Pancreas (tissue), 10 donors: ENCODE data around the gene MCM3. TPM values are rescaled to one million over a fixed set of nuclear protein-coding genes. Genes with fewer than 3 reads are reported as not detected.
A peak's percentile ranks its signal among the peaks of the same experiment; 100 is the strongest.

Source experiments
- ATAC-seq, 4 donors: fragments of 200-7000 bp; cut with Tn5 transposase; one replicate each; pipeline versions ENCODE4 v1.8.0 to v1.9.1; 2020; ENCODE audit warnings: mild to moderate bottlenecking in 4 of 4, moderate library complexity in 4 of 4
- DNase-seq, 6 donors: peaks; one replicate each; pipeline ENCODE4 v3.0.0-alpha.2; 2020
- FAIRE-seq: peaks from 2 replicates; lab custom pipeline; 2012; peaks lifted over from hg19 to GRCh38; lab: Jason Lieb, UNC
- H3K27ac ChIP-seq, 4 donors: fragments of 200-600 bp; sonication (generic); 1 replicate in 3 of 4; 2 replicates in 1 of 4; pipeline versions ENCODE4 v1.5.0 to v1.8.0; 2020
- H3K27me3 ChIP-seq, 4 donors: fragments of 200-600 bp; one replicate each; pipeline ENCODE4 v1.8.0; 2021
- H3K36me3 ChIP-seq, 3 donors: fragments of 200-600 bp; sonication (generic) in 1 of 3; one replicate each; pipeline versions ENCODE4 v1.5.0 to v1.8.0; 2020 to 2021
- H3K4me1 ChIP-seq, 3 donors: fragments of 200-600 bp; one replicate each; pipeline ENCODE4 v1.8.0; 2021
- H3K4me3 ChIP-seq, 4 donors: fragments of 200-600 bp; sonication (generic) in 2 of 4; one replicate each; pipeline versions ENCODE4 v1.5.0 to v1.8.0; 2020 to 2021
- H3K9me3 ChIP-seq, 4 donors: fragments of 200-600 bp; one replicate each; pipeline ENCODE4 v1.8.0; 2021
- WGBS, 2 donors: extraction: QIAGEN DNeasy Blood & Tissue Kit; methylation state at CpG; one replicate each; pipeline ENCODE4 v1.1.7; 2013; 5-methylcytosine and 5-hydroxymethylcytosine counted together
- intact Hi-C, 3 donors: fragments of 100-400 bp; cut with DNase I; formaldehyde crosslinking; loops; one replicate each; pipeline versions ENCODE4 v1.11.1 to v1.14.2; 2022
- polyA plus RNA-seq, 2 donors: library from polyadenylated mRNA; stranded (reverse); fragments of 200-250 nt; gene quantifications; one replicate each; pipeline ENCODE4 v1.2.3, GENCODE V29; 2013
- total RNA-seq, 6 donors: library from RNA; stranded (reverse); fragmentation: NEBNext Ultra II Directional in 4 of 6; extraction: Animal tissue kit (Norgen Biotek cat#: 25700) in 4 of 6; gene quantifications; one replicate each; pipeline versions ENCODE4 v1.2.1 to v1.2.4, GENCODE V29; 2021 to 2023
- TF ChIP-seq, protein P1 (sequence below), 4 donors: fragments of 200-600 bp; sonication (generic) in 3 of 4; IDR thresholded peaks; one replicate each; pipeline versions ENCODE4 v1.5.0 to v1.8.0; 2021; ENCODE audit warnings: antibody characterized with exemption in 4 of 4
- donor health status: healthy with polysubstance abuse.
- donor health status: DM: no; HTN: no; CAD: no; lungs with moderate emphysema.
- donor health status: DM: no; HTN: no; CAD: no.
- donor health status: control.
- donor health status: control.
- donor health status: Bipolar disorder and iron deficiency.
- donor health status: DM: yes; HTN: yes; CAD: no.
- donor health status: DM: no; HTN: no; CAD: no.
- donor health status: DM: no; HTN: no; CAD: no.
- donor health status: DM: yes; HTN: yes; CAD: no.

The MCM3 gene
- total and polyA plus RNA-seq, 8 donors = 7.0 to 19.4 (median 12.1) TPM

- Histone ChIP-seq H3K4me3 (no peak overlapping the region), H3K27me3 (no peaks in the 10 kb centered on the region), H3K9me3 (no peaks in the 10 kb centered on the region), H3K27ac (no peak overlapping the region), H3K36me3 (no peaks in the 10 kb centered on the region), H3K4me1 (no peaks in the 10 kb centered on the region)
- DNase-seq = no peak
- TF ChIP-seq, protein P1, sequence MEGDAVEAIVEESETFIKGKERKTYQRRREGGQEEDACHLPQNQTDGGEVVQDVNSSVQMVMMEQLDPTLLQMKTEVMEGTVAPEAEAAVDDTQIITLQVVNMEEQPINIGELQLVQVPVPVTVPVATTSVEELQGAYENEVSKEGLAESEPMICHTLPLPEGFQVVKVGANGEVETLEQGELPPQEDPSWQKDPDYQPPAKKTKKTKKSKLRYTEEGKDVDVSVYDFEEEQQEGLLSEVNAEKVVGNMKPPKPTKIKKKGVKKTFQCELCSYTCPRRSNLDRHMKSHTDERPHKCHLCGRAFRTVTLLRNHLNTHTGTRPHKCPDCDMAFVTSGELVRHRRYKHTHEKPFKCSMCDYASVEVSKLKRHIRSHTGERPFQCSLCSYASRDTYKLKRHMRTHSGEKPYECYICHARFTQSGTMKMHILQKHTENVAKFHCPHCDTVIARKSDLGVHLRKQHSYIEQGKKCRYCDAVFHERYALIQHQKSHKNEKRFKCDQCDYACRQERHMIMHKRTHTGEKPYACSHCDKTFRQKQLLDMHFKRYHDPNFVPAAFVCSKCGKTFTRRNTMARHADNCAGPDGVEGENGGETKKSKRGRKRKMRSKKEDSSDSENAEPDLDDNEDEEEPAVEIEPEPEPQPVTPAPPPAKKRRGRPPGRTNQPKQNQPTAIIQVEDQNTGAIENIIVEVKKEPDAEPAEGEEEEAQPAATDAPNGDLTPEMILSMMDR (IDR thresholded peaks at IDR 0.05) = no peak
- no peak for ATAC-seq
- intact Hi-C loops = no loop called here
- WGBS, 2 donors = 75 to 81% methylated on average over 2 of the region's 2 CpGs
- no peak for FAIRE-seq
Observed at GRCh38 chr6:52328729-52329128, 44.2 kb upstream of the MCM3 start.

DNA sequence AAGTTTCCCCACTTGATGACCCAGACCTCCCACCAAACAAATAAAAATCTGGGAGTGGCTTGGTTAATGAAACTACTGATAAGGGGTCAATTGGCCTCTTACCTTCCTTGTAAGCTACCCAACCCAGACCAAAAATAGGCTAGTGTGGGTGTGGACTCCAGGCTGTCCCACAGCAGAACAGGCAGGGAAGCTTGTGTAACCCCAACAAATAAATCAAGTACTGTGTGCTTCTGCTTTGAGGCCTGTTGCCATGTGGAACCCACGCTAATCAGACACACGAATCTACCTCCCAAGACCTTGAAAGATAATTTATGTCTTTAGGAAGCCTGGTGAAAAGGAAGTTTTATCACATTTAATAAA, 43.7 kb upstream of the MCM3 start:
- no peak for DNase-seq
- ATAC-seq = peak in 3 of 4 donors; percentile 11 to 62 (median 47)
- no peak overlapping the region for H3K4me3 ChIP-seq
- H3K27me3 ChIP-seq = no peaks in the 10 kb centered on the region
- 38 to 65% methylated on average over 2 of the region's 2 CpGs for WGBS, 2 donors
- no peaks in the 10 kb centered on the region for H3K4me1 ChIP-seq
- TF ChIP-seq, protein P1 (IDR thresholded peaks at IDR 0.05) = no peak
- intact Hi-C loops = no loop called here
- FAIRE-seq = no peak
- no peaks in the 10 kb centered on the region for H3K9me3 ChIP-seq
- H3K36me3 ChIP-seq = no peaks in the 10 kb centered on the region
- H3K27ac ChIP-seq = no peak overlapping the region

DNA sequence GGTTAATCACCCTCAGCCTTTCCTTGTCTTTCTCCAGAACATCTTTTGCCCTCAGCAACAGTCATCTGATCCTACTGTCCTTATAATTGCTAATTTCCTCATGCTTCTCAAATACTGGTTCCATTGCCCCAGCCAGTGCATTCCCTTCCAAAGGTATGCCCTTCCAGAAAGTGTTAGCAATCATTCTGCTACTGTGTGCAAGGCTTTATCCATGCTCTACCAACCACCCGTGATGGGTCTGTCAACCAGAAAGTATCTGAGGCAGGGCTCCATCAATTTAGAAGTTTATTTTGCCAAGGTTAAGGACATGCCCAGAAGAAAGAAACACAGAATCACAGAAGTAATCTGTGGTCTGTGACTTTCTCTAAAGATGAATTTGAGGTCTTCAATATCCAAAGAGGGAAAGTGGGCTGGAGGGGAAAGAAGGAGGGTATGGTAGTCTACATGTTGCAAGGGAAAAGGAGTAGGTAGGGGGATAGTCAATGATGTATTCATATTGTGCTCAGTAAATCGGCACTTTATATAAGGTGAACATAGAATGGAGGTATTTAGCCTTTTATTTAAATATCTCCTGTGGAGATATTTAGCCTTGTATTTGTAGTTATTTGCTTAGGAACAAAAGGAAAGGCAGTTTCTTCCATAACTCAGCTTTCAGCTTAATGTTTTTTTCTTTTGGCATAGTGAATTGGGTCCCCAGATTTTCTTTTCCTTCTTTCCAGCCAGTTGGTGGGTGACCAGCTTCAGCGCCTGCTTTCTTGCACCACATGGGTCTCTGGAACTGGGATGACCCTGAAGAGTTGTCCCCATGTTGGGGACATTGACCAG, 42.2 kb upstream of the MCM3 start:
- Histone ChIP-seq H3K27ac (no peak overlapping the region), H3K36me3 (no peaks in the 10 kb centered on the region), H3K9me3 (no peaks in the 10 kb centered on the region), H3K4me3 (no peak overlapping the region), H3K27me3 (no peaks in the 10 kb centered on the region), H3K4me1 (no peaks in the 10 kb centered on the region)
- intact Hi-C loops = no loop called here
- TF ChIP-seq, protein P1 (IDR thresholded peaks at IDR 0.05) = no peak
- WGBS, 2 donors = 79 to 92% methylated on average over 3 of the region's 3 CpGs
- ATAC-seq (no peak), FAIRE-seq (no peak), DNase-seq (no peak)

DNA sequence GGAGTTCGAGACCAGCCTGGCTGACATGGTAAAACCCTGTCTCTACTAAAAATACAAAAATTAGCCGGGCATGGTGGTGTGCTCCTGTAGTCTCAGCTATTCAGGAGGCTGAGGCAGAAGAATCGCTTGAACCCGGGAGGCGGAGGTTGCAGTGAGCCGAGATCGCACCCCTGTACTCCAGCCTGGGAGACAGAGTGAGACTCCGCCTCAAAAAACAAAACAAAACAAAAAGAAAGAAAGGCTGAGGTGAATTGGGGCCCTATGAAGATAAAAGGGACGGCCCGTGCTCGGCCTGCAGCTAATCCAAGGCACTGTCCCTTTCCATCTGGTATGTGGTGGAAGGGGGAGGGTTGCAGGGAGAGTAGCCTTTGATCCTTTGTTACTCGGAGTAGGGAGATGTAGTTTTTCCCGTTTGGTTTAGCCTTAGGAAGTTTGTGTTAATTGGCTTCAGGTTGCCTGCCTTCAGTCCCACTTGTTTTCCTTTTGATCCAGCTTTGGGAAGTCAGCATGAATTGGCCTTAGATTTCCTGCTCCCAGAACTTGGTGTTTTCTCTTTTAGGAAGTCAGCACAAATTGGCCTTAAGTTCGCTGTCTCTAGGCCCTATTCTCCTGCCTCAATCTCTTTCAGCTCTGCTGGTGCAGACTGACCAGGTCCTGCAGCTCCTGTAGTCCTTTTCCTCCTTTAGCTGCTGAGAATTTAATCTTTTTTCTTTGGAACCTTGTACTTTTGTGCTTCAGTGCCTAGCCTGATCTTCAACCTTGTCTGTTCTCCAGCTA, 41.3 kb upstream of the MCM3 start:
- Histone ChIP-seq H3K36me3 (no peaks in the 10 kb centered on the region), H3K27ac (no peak overlapping the region), H3K9me3 (no peaks in the 10 kb centered on the region), H3K4me1 (no peaks in the 10 kb centered on the region), H3K4me3 (no peak overlapping the region), H3K27me3 (no peaks in the 10 kb centered on the region)
- FAIRE-seq (no peak), ATAC-seq (no peak), DNase-seq (no peak)
- TF ChIP-seq, protein P1 (IDR thresholded peaks at IDR 0.05) = no peak
- intact Hi-C loops = no loop called here
- 78 to 83% methylated on average over 14 of the region's 14 CpGs for WGBS, 2 donors
